Caco-2 (cell line): ENCODE measurements around the gene RFX7. TPM values are rescaled to one million over a fixed set of nuclear protein-coding genes. Genes with fewer than 3 reads are reported as not detected.

Source experiments
- BruUV-seq: library from RNA; stranded (reverse); fragments of 400-500 nt; replicated peaks from 2 replicates; lab custom pipeline; 2021; lab: Mats Ljungman, UMichigan
- CTCF ChIA-PET: fragments of 300-600 bp; sonication (Branson Sonifier 250); formaldehyde crosslinking; loops from one replicate; lab custom pipeline; 2022; ENCODE audit warnings: antibody characterized with exemption; lab: Charles Lee
- POLR2A ChIA-PET: fragments of 300-600 bp; sonication (Branson Sonifier 250); formaldehyde crosslinking; loops from one replicate; lab custom pipeline; 2022; ENCODE audit warnings: antibody characterized with exemption; lab: Charles Lee
- DNase-seq, 2 experiments: peaks; one replicate each; pipeline versions ENCODE4 v3.0.0 to v3.0.0-alpha.2; 2020 to 2022
- H3K27me3 ChIP-seq: replicated peaks from 2 replicates; pipeline ENCODE4 v1.6.0; 2011; ENCODE audit warnings: low read length; ENCODE audit not compliant: control insufficient read depth, insufficient read depth
- H3K36me3 ChIP-seq: 2 replicates; pipeline ENCODE4 v1.5.1; 2011; ENCODE audit warnings: low read length; ENCODE audit not compliant: control insufficient read depth, insufficient read depth
- H3K4me1 ChIP-seq: fragments of 250-450 bp; sonication (Bioruptor Pico); 2 replicates; pipeline ENCODE4 v1.5.1; 2020; ENCODE audit warnings: mild to moderate bottlenecking
- H3K4me3 ChIP-seq: 2 replicates; pipeline ENCODE4 v1.5.1; 2011; ENCODE audit warnings: low read depth, mild to moderate bottlenecking, control low read depth, low read length
- H3K9me3 ChIP-seq: fragments of 250-450 bp; sonication (Bioruptor Pico); 2 replicates; pipeline ENCODE4 v1.5.1; 2020; ENCODE audit warnings: mild to moderate bottlenecking, moderate library complexity
- H3K27ac Mint-ChIP-seq: one replicate; pipeline ENCODE4 v1.8.0; 2022; ENCODE audit warnings: mixed read lengths; ENCODE audit not compliant: unreplicated experiment
- H3K27me3 Mint-ChIP-seq: one replicate; pipeline ENCODE4 v1.8.0; 2022; ENCODE audit warnings: mixed read lengths; ENCODE audit not compliant: insufficient read depth, unreplicated experiment
- H3K36me3 Mint-ChIP-seq: one replicate; pipeline ENCODE4 v1.8.0; 2022; ENCODE audit warnings: mild to moderate bottlenecking, mixed read lengths; ENCODE audit not compliant: insufficient read depth, unreplicated experiment
- H3K4me1 Mint-ChIP-seq: one replicate; pipeline ENCODE4 v1.8.0; 2022; ENCODE audit warnings: low read depth, mixed read lengths; ENCODE audit not compliant: unreplicated experiment
- H3K4me3 Mint-ChIP-seq: one replicate; pipeline ENCODE4 v1.8.0; 2022; ENCODE audit warnings: mild to moderate bottlenecking, moderate library complexity, mixed read lengths; ENCODE audit not compliant: unreplicated experiment
- H3K9me3 Mint-ChIP-seq: one replicate; pipeline ENCODE4 v1.8.0; 2022; ENCODE audit warnings: mixed read lengths; ENCODE audit not compliant: unreplicated experiment
- CTCF ChIP-seq, 2 experiments: fragments of 200-600 bp in 1 of 2; IDR thresholded peaks; 1 replicate in 1 of 2; 2 replicates in 1 of 2; pipeline versions ENCODE4 v1.5.1 to v1.8.0; 2011 to 2022; ENCODE audit warnings: antibody characterized with exemption in 1 of 2, control low read depth in 1 of 2, inconsistent platforms in 1 of 2, low read depth in 1 of 2, low read length in 1 of 2, mild to moderate bottlenecking in 1 of 2, moderate library complexity in 1 of 2; ENCODE audit not compliant: insufficient read depth in 1 of 2, severe bottlenecking in 1 of 2, unreplicated experiment in 1 of 2
- intact Hi-C: fragments of 100-400 bp; cut with micrococcal nuclease; formaldehyde crosslinking; loops from one replicate; pipeline ENCODE4 v1.10.0; 2022; ENCODE audit not compliant: unreplicated experiment
- total RNA-seq: library from RNA; stranded (reverse); gene quantifications from 2 replicates; pipeline ENCODE4 v1.2.3, GENCODE V29; 2022

The RFX7 gene
- total RNA-seq, 1 experiment from 2014 or later = 8.7 TPM

- Mint-ChIP-seq H3K9me3 (peaks cover 30% of the 10 kb centered on the region), H3K4me3 (no peak overlapping the region), H3K27me3 (no peaks in the 10 kb centered on the region), H3K36me3 (peaks cover 11% of the 10 kb centered on the region), H3K4me1 (peaks cover 39% of the 10 kb centered on the region), H3K27ac (no peak overlapping the region)
- no TSS peak for BruUV-seq
- ChIA-PET CTCF (no interaction called here), POLR2A (no interaction called here)
- Histone ChIP-seq H3K4me1 (peaks cover 47% of the 10 kb centered on the region), H3K36me3 (no peaks in the 10 kb centered on the region), H3K4me3 (no peak overlapping the region), H3K27me3 (no peaks in the 10 kb centered on the region), H3K9me3 (0 out of 2 replicates have a peak, but pooled peaks cover 3% of the 10 kb centered on the region)
- no peak for TF ChIP-seq CTCF (IDR thresholded peaks at IDR 0.05; ENCODE audit: insufficient read depth in 1 of 2, low read depth in 1 of 2, low read length in 1 of 2, severe bottlenecking in 1 of 2, unreplicated experiment in 1 of 2)
- DNase-seq = no peak
- intact Hi-C loops = no loop called here
Measured at GRCh38 chr15:56045068-56045748, 198.5 kb downstream of the RFX7 start.

- no peak for TF ChIP-seq CTCF (IDR thresholded peaks at IDR 0.05; ENCODE audit: insufficient read depth in 1 of 2, low read depth in 1 of 2, low read length in 1 of 2, severe bottlenecking in 1 of 2, unreplicated experiment in 1 of 2)
- H3K27ac Mint-ChIP-seq = peak overlapping the region; percentile 88
- ChIA-PET CTCF (interaction anchor here (0.9 to 1.6 kb wide), 4 partner anchors 49 to 201 kb away, joined by 3 to 9 read pairs (median 5); partner anchors contain the start of gene NEDD4), POLR2A (interaction anchor here (1.1 kb wide), 2 partner anchors 11 to 50 kb away, joined by 5 to 8 read pairs; partner anchors contain the start of gene NEDD4)
- DNase-seq = peak; percentile 59 to 70
- intact Hi-C loops = loop anchor here (1.0 to 5.0 kb wide), 4 partner anchors 9 to 204 kb away; partner anchors contain the start of gene NEDD4
- Histone ChIP-seq H3K4me1 (peaks cover 66% of the 10 kb centered on the region), H3K27me3 (no peaks in the 10 kb centered on the region), H3K4me3 (no peak overlapping the region), H3K36me3 (no peaks in the 10 kb centered on the region), H3K9me3 (0 out of 2 replicates have a peak, but pooled peaks cover 3% of the 10 kb centered on the region)
- H3K9me3 Mint-ChIP-seq = peaks cover 30% of the 10 kb centered on the region
- BruUV-seq = TSS peak; percentile 39
- H3K4me1 Mint-ChIP-seq = peaks cover 52% of the 10 kb centered on the region
- H3K27me3 Mint-ChIP-seq = no peaks in the 10 kb centered on the region
- peaks cover 16% of the 10 kb centered on the region for H3K36me3 Mint-ChIP-seq
- H3K4me3 Mint-ChIP-seq = peak overlapping the region; percentile 47
Measured at GRCh38 chr15:56042982-56043980, 200.4 kb downstream of the RFX7 start.

GRCh38 chr15:56042498-56042897, 201.2 kb downstream of the RFX7 start:
- peaks cover 24% of the 10 kb centered on the region for H3K9me3 Mint-ChIP-seq
- Histone ChIP-seq H3K4me3 (no peak overlapping the region), H3K27me3 (no peaks in the 10 kb centered on the region), H3K9me3 (0 out of 2 replicates have a peak, but pooled peaks cover 3% of the 10 kb centered on the region), H3K4me1 (peaks cover 74% of the 10 kb centered on the region), H3K36me3 (no peaks in the 10 kb centered on the region)
- CTCF ChIA-PET = interaction anchor here (0.9 to 1.6 kb wide), 4 partner anchors 48 to 202 kb away, joined by 3 to 9 read pairs (median 5); partner anchors contain the start of gene NEDD4
- intact Hi-C loops = loop anchor here (1.0 to 5.0 kb wide), 4 partner anchors 10 to 205 kb away; partner anchors contain the start of gene NEDD4
- no peaks in the 10 kb centered on the region for H3K27me3 Mint-ChIP-seq
- POLR2A ChIA-PET = interaction anchor here (1.1 kb wide), 2 partner anchors 11 to 49 kb away, joined by 5 to 8 read pairs; partner anchors contain the start of gene NEDD4
- peak overlapping the region; percentile 47 for H3K4me3 Mint-ChIP-seq
- peaks cover 16% of the 10 kb centered on the region for H3K36me3 Mint-ChIP-seq
- DNase-seq = peak; percentile 83 to 89
- H3K4me1 Mint-ChIP-seq = peaks cover 53% of the 10 kb centered on the region
- BruUV-seq = no TSS peak
- no peak for TF ChIP-seq CTCF (IDR thresholded peaks at IDR 0.05; ENCODE audit: insufficient read depth in 1 of 2, low read depth in 1 of 2, low read length in 1 of 2, severe bottlenecking in 1 of 2, unreplicated experiment in 1 of 2)
- peak overlapping the region; percentile 88 for H3K27ac Mint-ChIP-seq
